Endodermal cell (in vitro differentiated cells): ENCODE data around the gene NOCT. TPM values are rescaled to one million over a fixed set of nuclear protein-coding genes. Genes with fewer than 3 reads are reported as not detected.

Experiments used
- DNase-seq: peaks from one replicate; pipeline ENCODE4 v3.0.0-alpha.2; 2017
- H3K27ac ChIP-seq: 2 replicates; pipeline ENCODE4 v1.5.1; 2013; ENCODE audit warnings: mild to moderate bottlenecking, low read depth, low read length, moderate library complexity
- H3K27me3 ChIP-seq: 2 replicates; pipeline ENCODE4 v1.6.1; 2013; ENCODE audit warnings: mild to moderate bottlenecking, low read length, moderate library complexity; ENCODE audit not compliant: insufficient read depth, control insufficient read depth, poor library complexity, severe bottlenecking
- H3K36me3 ChIP-seq: 2 replicates; pipeline ENCODE4 v1.7.0; 2013; ENCODE audit warnings: mild to moderate bottlenecking, low read length, moderate library complexity; ENCODE audit not compliant: control insufficient read depth, insufficient read depth
- H3K4me1 ChIP-seq: one replicate; pipeline ENCODE4 v1.7.0; 2013; ENCODE audit warnings: low read length; ENCODE audit not compliant: control insufficient read depth, insufficient read depth
- H3K4me3 ChIP-seq: 2 replicates; pipeline ENCODE4 v1.5.1; 2013; ENCODE audit warnings: mild to moderate bottlenecking, low read length, moderate library complexity
- H3K9ac ChIP-seq: 2 replicates; pipeline ENCODE4 v1.6.1; 2013; ENCODE audit warnings: mild to moderate bottlenecking, low read length, moderate library complexity; ENCODE audit not compliant: poor library complexity, severe bottlenecking; ENCODE audit errors: extremely low read depth
- H3K9me3 ChIP-seq: 2 replicates; pipeline ENCODE4 v1.6.1; 2013; ENCODE audit warnings: mild to moderate bottlenecking, low read length, moderate library complexity; ENCODE audit not compliant: control insufficient read depth
- H3K27ac Mint-ChIP-seq: 2 replicates; pipeline ENCODE4 v1.8.0; 2020; ENCODE audit warnings: mixed read lengths
- H3K27me3 Mint-ChIP-seq: 2 replicates; pipeline ENCODE4 v1.8.0; 2021; ENCODE audit warnings: mild to moderate bottlenecking, mixed read lengths; ENCODE audit not compliant: insufficient read depth
- H3K36me3 Mint-ChIP-seq: 2 replicates; pipeline ENCODE4 v1.8.0; 2020; ENCODE audit warnings: low read depth, mixed read lengths
- H3K4me1 Mint-ChIP-seq: 2 replicates; pipeline ENCODE4 v1.8.0; 2020; ENCODE audit warnings: mixed read lengths
- H3K4me3 Mint-ChIP-seq: 2 replicates; pipeline ENCODE4 v1.8.0; 2020; ENCODE audit warnings: mild to moderate bottlenecking, moderate library complexity, mixed read lengths
- H3K9me3 Mint-ChIP-seq: 2 replicates; pipeline ENCODE4 v1.8.0; 2020; ENCODE audit warnings: mild to moderate bottlenecking, mixed read lengths
- WGBS, 2 experiments: methylation state at CpG; one replicate each; pipeline versions ENCODE4 v1.1.5 to v1.1.7; 2013; ENCODE audit warnings: missing lambda C conversion rate in 2 of 2, mixed read lengths in 1 of 2; ENCODE audit not compliant: insufficient coverage in 1 of 2, insufficient read length in 1 of 2; 5-methylcytosine and 5-hydroxymethylcytosine counted together
- total RNA-seq, 2 donors: library from RNA; stranded (reverse); fragmentation: NEBNext Ultra II Directional in 1 of 2; extraction: Animal tissue kit (Norgen Biotek cat#: 25700) in 1 of 2; gene quantifications; 2 replicates in 1 of 2; 3 replicates in 1 of 2; pipeline ENCODE4 v1.2.1, GENCODE V29; 2021
- TF ChIP-seq, protein P1 (sequence below): fragments of 200-600 bp; sonication (generic); conservative IDR thresholded peaks from 2 replicates; pipeline ENCODE4 v1.5.0; 2021; ENCODE audit warnings: antibody characterized with exemption, mild to moderate bottlenecking

Gene NOCT
- total RNA-seq, 2 donors from 2014 or later, result 11.7 to 22.3 TPM

DNA sequence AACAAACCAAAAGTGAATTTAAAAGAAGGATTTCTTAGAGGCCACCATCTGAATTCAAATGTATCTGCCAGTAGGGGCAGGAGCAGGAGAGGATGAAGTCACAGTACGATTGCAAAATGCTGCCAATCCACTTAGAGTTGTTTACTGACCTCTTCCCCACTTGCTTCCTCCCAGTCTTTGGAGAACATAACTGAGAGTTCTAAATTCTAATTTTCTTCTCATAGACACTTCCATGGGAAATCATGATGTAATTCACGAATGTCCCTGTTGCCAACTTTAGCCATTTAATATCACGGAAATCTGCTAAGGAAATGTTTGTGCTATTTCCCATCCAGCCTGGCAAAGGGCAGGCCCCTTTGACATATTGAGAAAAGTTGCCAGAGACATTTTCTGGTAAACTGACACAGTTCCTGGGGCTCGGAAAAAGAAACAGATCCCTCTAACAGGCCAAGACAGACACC, 33.6 kb upstream of the NOCT start:
- Histone ChIP-seq H3K27ac (no peak overlapping the region), H3K36me3 (no peaks in the 10 kb centered on the region), H3K4me3 (no peak overlapping the region), H3K9ac (no peak overlapping the region), H3K9me3 (no peaks in the 10 kb centered on the region), H3K4me1 (no peaks in the 10 kb centered on the region), H3K27me3 (no peaks in the 10 kb centered on the region)
- H3K4me1 Mint-ChIP-seq, result peaks cover 24% of the 10 kb centered on the region
- peaks cover 7% of the 10 kb centered on the region for H3K9me3 Mint-ChIP-seq
- no peak for DNase-seq
- H3K4me3 Mint-ChIP-seq, result no peak overlapping the region
- no peaks in the 10 kb centered on the region for H3K36me3 Mint-ChIP-seq
- WGBS, 2 experiments, result 75 to 86% methylated on average over 4 of the region's 4 CpGs
- no peaks in the 10 kb centered on the region for H3K27me3 Mint-ChIP-seq
- TF ChIP-seq, protein P1, sequence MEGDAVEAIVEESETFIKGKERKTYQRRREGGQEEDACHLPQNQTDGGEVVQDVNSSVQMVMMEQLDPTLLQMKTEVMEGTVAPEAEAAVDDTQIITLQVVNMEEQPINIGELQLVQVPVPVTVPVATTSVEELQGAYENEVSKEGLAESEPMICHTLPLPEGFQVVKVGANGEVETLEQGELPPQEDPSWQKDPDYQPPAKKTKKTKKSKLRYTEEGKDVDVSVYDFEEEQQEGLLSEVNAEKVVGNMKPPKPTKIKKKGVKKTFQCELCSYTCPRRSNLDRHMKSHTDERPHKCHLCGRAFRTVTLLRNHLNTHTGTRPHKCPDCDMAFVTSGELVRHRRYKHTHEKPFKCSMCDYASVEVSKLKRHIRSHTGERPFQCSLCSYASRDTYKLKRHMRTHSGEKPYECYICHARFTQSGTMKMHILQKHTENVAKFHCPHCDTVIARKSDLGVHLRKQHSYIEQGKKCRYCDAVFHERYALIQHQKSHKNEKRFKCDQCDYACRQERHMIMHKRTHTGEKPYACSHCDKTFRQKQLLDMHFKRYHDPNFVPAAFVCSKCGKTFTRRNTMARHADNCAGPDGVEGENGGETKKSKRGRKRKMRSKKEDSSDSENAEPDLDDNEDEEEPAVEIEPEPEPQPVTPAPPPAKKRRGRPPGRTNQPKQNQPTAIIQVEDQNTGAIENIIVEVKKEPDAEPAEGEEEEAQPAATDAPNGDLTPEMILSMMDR, result peak; percentile 70
- H3K27ac Mint-ChIP-seq, result peak overlapping the region; percentile 72

DNA sequence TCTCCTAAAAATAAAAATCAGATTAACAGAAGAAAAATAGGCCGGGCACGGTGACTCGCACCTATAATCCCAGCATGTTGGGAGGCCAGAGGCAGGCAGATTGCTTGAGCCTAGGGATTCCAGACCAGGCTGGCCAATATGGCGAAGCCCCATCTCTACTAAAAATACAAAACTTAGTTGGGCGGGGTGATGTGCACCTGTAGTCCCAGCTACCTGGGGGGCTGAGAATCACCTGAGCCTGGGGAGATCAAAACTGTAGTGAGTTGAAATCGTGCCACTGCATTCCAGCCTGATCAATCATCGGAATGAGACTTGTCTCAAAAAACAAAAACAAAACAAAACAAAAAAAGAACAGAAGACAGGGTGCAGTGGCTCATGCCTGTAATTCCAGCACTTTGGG, 32.8 kb upstream of the NOCT start:
- Histone ChIP-seq H3K27ac (no peak overlapping the region), H3K36me3 (no peaks in the 10 kb centered on the region), H3K9ac (no peak overlapping the region), H3K27me3 (no peaks in the 10 kb centered on the region), H3K4me1 (no peaks in the 10 kb centered on the region), H3K9me3 (no peaks in the 10 kb centered on the region), H3K4me3 (no peak overlapping the region)
- 92 to 95% methylated on average over 5 to 7 of the region's 7 CpGs for WGBS, 2 experiments
- Mint-ChIP-seq H3K27ac (peak overlapping the region; percentile 72), H3K9me3 (peaks cover 7% of the 10 kb centered on the region), H3K27me3 (no peaks in the 10 kb centered on the region), H3K4me3 (no peak overlapping the region), H3K36me3 (no peaks in the 10 kb centered on the region), H3K4me1 (peaks cover 18% of the 10 kb centered on the region)
- peak; percentile 64 for DNase-seq
- TF ChIP-seq, protein P1, result no peak

DNA sequence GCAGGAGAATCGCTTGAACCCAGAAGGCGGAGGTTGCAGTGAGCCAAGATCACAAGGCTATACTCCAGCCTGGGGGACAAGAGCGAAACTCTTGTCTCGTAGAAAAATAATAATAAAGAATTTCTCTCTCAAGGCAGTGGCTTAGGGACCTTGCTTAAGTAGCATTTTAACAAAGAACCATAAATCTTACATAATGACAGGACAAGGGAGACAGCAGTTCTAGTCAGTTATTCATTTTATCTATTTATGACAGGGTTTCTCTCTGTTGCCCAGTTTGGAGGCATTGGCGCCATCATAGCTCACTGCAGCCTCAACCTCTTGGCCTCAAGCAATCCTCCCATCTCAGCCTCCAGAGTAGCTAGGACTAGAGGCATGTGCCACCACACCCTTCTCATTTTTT, 31.9 kb upstream of the NOCT start:
- H3K36me3 Mint-ChIP-seq, result no peaks in the 10 kb centered on the region

More for the DNA sequence above, 31.9 kb upstream of the NOCT start:
- Mint-ChIP-seq H3K4me3 (no peak overlapping the region), H3K9me3 (peaks cover 7% of the 10 kb centered on the region), H3K27ac (no peak overlapping the region), H3K4me1 (peaks cover 9% of the 10 kb centered on the region), H3K27me3 (no peaks in the 10 kb centered on the region)
- Histone ChIP-seq H3K4me3 (no peak overlapping the region), H3K36me3 (no peaks in the 10 kb centered on the region), H3K4me1 (no peaks in the 10 kb centered on the region), H3K9me3 (no peaks in the 10 kb centered on the region), H3K27ac (no peak overlapping the region), H3K27me3 (no peaks in the 10 kb centered on the region), H3K9ac (no peak overlapping the region)
- TF ChIP-seq, protein P1, result no peak
- no peak for DNase-seq
- WGBS, 2 experiments, result 96 to 98% methylated on average over 5 of the region's 5 CpGs
